GM19025 (cell line): ENCODE measurements around the gene PRR23E.

Experiments used
- ATAC-seq: cut with Tn5 transposase; IDR thresholded peaks from one replicate; pipeline ENCODE4 v1.9.1; 2021; ENCODE audit warnings: mild to moderate bottlenecking, low read depth, moderate library complexity; ENCODE audit not compliant: unreplicated experiment

Gene PRR23E

GRCh38 chr3:127182848-127183714 lies 9.8 kb upstream of the PRR23E start:
- no peak for ATAC-seq

GRCh38 chr3:127183931-127184869 lies 8.7 kb upstream of the PRR23E start:
- ATAC-seq = no peak

DNA sequence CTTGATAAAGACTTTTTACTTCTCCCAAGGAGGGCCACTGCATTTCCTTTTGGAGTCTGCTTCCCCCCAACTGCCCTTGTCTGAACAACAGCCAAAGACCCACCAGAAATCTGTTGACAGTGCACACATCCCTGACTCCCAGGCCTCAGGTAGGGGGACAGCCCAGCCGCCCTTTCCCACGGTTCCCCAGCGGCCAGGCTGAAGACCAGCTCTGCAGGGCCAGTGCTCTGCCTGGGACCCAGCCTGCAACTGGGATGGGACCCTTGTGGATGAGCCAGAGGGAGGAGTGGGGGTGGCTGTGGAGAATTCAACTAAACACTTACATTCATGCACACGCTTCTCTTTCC lies 8.1 kb upstream of the PRR23E start:
- ATAC-seq = no peak

DNA sequence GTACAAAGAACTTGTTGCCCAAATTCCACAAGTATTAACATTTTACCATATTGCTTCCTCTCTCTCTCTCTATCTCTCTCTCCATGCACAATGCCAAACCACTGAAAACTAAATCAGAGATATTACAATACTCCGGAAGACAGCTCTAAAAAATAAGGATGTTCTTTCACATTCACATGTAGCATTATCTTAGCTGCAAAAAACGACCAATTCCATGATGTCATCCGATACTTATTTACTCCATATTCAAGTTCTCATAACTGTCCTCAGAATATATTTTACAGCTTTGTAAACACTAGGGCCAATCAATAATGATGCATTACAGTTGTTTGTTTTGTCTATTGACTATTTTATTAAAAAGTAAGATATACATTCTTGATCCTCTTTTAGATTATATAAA lies 7.7 kb upstream of the PRR23E start:
- no peak for ATAC-seq

DNA sequence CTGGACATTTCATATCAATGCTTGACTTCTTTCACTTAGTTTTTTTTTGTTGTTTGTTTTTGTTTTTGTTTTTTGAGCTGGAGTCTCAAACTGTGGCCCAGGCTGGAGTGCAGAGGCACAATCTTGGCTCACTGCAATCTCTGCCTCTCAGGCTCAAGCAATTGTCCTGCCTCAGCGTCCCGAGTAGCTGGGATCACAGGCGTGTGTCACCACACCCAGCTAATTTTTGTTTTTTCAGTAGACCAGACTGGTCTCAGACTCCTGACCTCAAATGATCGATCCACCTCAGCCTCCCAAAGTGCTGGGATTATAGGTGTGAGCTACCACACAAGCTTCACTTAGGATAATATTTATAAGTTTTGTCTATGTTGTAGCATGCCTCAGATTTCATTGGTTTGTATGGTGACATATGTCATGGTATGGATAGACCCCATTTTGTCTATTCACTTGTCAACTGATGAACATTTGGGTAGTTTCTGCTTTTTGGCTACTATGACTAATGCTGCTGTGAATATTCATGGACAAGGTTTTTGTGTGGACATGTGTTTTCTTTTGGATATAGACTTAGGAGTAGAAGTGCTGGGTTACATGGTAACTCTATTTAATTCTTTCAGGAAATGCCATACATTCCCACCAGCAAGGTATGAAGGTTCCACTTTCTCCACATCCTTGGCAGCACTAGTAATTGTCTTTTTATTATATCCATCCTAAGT lies 6.8 kb upstream of the PRR23E start:
- ATAC-seq = no peak

- no peak for ATAC-seq
Measured at GRCh38 chr3:127187316-127187715, 5.6 kb upstream of the PRR23E start.

GRCh38 chr3:127193341-127193740 lies 410 bp downstream of the PRR23E start:
- no peak for ATAC-seq

- ATAC-seq = no peak
Measured at GRCh38 chr3:127193775-127194174, 844 bp downstream of the PRR23E start.

GRCh38 chr3:127194601-127195187 lies 1.8 kb downstream of the PRR23E start:
- no peak for ATAC-seq

DNA sequence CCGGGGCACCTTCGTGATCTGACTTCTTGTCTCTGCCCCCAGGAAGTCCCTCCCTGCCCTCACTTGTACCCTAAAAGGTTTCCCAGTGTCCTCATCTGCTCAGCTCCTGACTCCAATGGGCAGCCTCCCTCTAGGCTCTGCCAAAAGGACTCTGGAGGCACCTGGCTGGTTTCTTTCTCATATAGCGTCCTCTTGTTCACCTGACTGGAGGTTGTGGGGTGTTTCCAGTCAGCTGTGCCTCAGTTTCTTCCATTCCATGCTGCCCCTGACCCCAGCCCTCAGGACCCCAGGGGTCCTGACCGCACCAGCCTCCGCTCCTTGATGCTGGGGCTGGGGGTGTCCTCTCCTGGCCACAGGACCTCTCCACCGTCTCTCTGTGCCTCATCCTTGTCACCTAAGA lies 2.5 kb downstream of the PRR23E start:
- ATAC-seq = no peak

DNA sequence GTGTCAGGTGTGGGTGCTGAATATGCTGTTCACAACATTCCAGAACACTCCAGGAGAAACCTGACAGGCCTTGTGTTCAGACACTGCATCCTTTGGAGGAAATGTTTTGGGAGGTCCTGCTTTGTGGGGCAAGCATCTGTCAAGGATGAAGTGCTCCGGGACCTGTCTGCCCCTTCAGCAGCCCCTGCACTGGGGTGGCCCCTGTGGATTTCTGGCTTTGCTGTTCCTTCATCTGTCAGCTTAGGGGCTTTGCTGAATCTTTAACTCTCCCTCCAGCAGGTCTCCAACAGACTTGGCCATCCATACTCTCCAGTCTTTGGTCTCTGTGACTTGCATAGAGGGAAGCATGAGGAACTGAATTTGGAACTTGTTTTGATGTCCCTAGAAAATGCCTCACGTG lies 3.1 kb downstream of the PRR23E start:
- no peak for ATAC-seq

DNA sequence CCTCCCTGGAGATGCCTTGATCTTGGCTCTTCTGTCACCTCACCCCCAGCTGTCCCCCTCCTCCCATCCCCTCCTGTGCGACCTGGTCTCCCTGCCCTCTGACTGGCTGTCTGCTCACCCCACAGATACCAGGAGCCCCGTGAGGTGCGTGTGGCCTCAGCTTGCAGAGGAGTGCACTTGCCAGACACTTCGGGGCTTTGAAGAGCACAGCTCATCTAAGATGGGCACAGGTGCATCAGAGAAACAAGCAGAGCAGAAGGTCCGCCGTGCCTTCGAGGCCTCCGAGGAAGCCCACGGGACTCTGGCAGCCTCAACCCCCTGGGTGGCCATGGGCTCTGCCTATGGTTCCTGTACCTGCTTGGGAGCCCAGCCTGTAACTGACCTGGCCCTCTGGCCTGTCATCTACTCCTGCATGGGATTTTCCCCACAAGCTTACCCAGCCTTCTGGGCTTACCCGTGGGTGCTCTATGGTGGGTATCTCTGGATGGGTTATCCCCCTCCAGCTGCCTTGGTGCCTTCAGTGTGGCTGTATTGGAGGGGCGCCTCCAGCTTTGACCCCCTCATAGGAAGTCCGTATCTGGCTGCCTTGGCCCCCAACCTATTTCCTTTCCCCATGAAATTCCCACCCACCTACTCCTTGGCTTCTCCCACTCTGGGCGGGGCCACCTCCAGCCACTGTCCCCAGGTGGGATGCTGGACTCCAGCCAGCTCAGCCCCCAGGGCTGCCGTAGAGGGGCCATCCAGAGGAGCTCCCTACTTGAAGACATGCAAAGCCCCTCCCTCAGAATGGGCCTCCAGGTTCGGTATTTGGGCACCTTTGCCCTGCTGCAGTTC lies 3.8 kb downstream of the PRR23E start:
- no peak for ATAC-seq

GRCh38 chr3:127197300-127198189 lies 4.6 kb downstream of the PRR23E start:
- ATAC-seq = no peak

DNA sequence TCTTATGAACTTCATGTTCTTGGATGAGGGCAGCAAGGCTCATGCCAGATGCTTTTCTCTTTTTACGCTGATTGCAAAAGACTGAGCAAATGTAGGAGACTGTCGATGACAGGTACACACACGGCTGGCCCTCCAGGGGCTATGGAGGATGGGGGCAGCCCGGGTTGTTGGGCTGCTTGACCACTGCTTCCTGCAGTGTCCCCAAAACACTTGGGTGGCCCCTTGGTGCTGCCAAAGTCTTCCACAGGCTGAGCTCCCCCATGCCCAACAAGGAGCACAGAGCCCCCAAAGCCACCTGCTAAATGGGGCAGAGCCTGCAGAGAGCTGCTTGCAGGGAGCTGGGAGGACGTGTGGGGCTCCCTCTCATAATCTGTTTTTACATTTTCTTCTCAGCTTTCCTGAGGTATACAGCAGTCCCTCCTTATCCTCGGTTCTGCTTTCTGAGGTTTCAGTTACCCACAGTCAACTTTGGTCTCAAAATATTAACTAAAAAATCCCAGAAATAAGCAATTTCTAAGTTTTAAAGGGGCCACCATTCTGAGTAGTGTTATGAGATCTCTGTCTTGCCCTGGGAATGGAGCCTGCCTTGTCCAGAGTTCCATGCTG lies 7.3 kb downstream of the PRR23E start:
- no peak for ATAC-seq

GRCh38 chr3:127203024-127203423 lies 10.1 kb downstream of the PRR23E start:
- no peak for ATAC-seq

DNA sequence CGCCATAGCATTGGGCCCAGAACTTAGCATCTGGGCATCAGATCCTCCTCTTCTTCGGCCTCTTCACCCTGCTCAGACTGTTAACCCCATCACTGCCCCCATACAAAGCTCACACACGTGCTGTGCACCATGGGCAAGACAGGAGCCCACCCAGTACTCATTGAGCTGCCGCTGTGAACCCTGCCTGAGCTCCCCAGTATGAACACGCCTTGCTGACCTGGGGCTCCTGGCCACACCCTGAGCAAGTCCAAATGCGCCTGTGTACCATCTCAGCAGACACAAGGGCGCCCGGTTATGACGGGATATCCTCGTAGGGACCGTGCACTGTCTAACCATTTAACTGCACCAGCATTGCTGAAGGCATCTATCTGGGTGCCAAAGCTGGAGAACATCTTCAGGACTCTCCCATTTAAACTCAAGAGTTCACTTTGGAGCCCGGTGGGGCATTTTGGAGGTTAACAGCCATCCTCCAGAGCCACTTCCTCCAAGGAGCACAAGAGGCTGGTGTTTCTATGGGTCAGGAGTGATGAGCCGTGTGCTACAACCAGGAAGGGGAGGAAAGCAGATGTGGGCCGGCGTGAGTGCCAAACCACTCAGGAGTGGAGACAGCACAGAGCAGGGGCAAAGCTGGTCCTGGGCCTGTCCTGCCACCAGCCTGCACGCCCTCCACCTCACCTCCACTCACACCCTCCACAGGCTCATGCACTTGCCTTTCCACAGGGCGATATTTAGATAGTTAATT lies 12.1 kb downstream of the PRR23E start:
- ATAC-seq = no peak

- ATAC-seq = no peak
Measured at GRCh38 chr3:127206154-127206553, 13.2 kb downstream of the PRR23E start.
